Caco-2 (cell line): ENCODE measurements around the gene ZNF678. TPM values are rescaled to one million over a fixed set of nuclear protein-coding genes. Genes with fewer than 3 reads are reported as not detected.
"Not testable (repeated sequence)": the region's sequence is repeated elsewhere in the genome, so short reads cannot be mapped to it uniquely, and the experiment has no call there.

Experiments
- BruUV-seq: library from RNA; stranded (reverse); fragments of 400-500 nt; replicated peaks from 2 replicates; lab custom pipeline; 2021; lab: Mats Ljungman, UMichigan
- CTCF ChIA-PET: fragments of 300-600 bp; sonication (Branson Sonifier 250); formaldehyde crosslinking; loops from one replicate; lab custom pipeline; 2022; ENCODE audit warnings: antibody characterized with exemption; lab: Charles Lee
- POLR2A ChIA-PET: fragments of 300-600 bp; sonication (Branson Sonifier 250); formaldehyde crosslinking; loops from one replicate; lab custom pipeline; 2022; ENCODE audit warnings: antibody characterized with exemption; lab: Charles Lee
- DNase-seq, 2 experiments: peaks; one replicate each; pipeline versions ENCODE4 v3.0.0 to v3.0.0-alpha.2; 2020 to 2022
- H3K27me3 ChIP-seq: replicated peaks from 2 replicates; pipeline ENCODE4 v1.6.0; 2011; ENCODE audit warnings: low read length; ENCODE audit not compliant: control insufficient read depth, insufficient read depth
- H3K36me3 ChIP-seq: 2 replicates; pipeline ENCODE4 v1.5.1; 2011; ENCODE audit warnings: low read length; ENCODE audit not compliant: control insufficient read depth, insufficient read depth
- H3K4me1 ChIP-seq: fragments of 250-450 bp; sonication (Bioruptor Pico); 2 replicates; pipeline ENCODE4 v1.5.1; 2020; ENCODE audit warnings: mild to moderate bottlenecking
- H3K4me3 ChIP-seq: 2 replicates; pipeline ENCODE4 v1.5.1; 2011; ENCODE audit warnings: low read depth, mild to moderate bottlenecking, control low read depth, low read length
- H3K9me3 ChIP-seq: fragments of 250-450 bp; sonication (Bioruptor Pico); 2 replicates; pipeline ENCODE4 v1.5.1; 2020; ENCODE audit warnings: mild to moderate bottlenecking, moderate library complexity
- H3K27ac Mint-ChIP-seq: one replicate; pipeline ENCODE4 v1.8.0; 2022; ENCODE audit warnings: mixed read lengths; ENCODE audit not compliant: unreplicated experiment
- H3K27me3 Mint-ChIP-seq: one replicate; pipeline ENCODE4 v1.8.0; 2022; ENCODE audit warnings: mixed read lengths; ENCODE audit not compliant: insufficient read depth, unreplicated experiment
- H3K36me3 Mint-ChIP-seq: one replicate; pipeline ENCODE4 v1.8.0; 2022; ENCODE audit warnings: mild to moderate bottlenecking, mixed read lengths; ENCODE audit not compliant: insufficient read depth, unreplicated experiment
- H3K4me1 Mint-ChIP-seq: one replicate; pipeline ENCODE4 v1.8.0; 2022; ENCODE audit warnings: low read depth, mixed read lengths; ENCODE audit not compliant: unreplicated experiment
- H3K4me3 Mint-ChIP-seq: one replicate; pipeline ENCODE4 v1.8.0; 2022; ENCODE audit warnings: mild to moderate bottlenecking, moderate library complexity, mixed read lengths; ENCODE audit not compliant: unreplicated experiment
- H3K9me3 Mint-ChIP-seq: one replicate; pipeline ENCODE4 v1.8.0; 2022; ENCODE audit warnings: mixed read lengths; ENCODE audit not compliant: unreplicated experiment
- intact Hi-C: fragments of 100-400 bp; cut with micrococcal nuclease; formaldehyde crosslinking; loops from one replicate; pipeline ENCODE4 v1.10.0; 2022; ENCODE audit not compliant: unreplicated experiment
- total RNA-seq: library from RNA; stranded (reverse); gene quantifications from 2 replicates; pipeline ENCODE4 v1.2.3, GENCODE V29; 2022
- TF ChIP-seq, protein P1 (sequence below), 2 experiments: fragments of 200-600 bp in 1 of 2; IDR thresholded peaks; 1 replicate in 1 of 2; 2 replicates in 1 of 2; pipeline versions ENCODE4 v1.5.1 to v1.8.0; 2011 to 2022; ENCODE audit warnings: antibody characterized with exemption in 1 of 2, control low read depth in 1 of 2, inconsistent platforms in 1 of 2, low read depth in 1 of 2, low read length in 1 of 2, mild to moderate bottlenecking in 1 of 2, moderate library complexity in 1 of 2; ENCODE audit not compliant: insufficient read depth in 1 of 2, severe bottlenecking in 1 of 2, unreplicated experiment in 1 of 2

Gene ZNF678
- total RNA-seq, 1 experiment from 2014 or later = 10.7 TPM

DNA sequence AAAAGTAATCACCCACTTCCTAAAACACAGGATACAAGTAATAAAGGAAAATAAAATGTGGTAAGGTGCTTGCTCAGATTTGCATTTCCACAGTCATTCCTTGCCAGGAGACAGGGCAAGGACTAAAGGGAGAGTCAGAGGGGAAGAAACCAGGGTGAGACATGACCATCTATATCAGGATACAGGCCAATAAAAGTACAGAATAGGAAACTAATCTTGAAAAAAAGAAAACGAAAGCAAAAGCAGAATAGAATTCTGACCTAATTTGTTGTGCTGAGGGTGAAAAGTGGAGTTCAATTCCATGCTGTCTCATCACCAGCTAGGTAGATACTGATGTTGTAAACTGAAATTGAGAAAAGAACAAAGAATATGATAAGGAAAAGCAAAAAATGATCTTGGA lies 144.5 kb downstream of the ZNF678 start:
- intact Hi-C loops = no loop called here
- DNase-seq = no peak
- Mint-ChIP-seq H3K36me3 (no peaks in the 10 kb centered on the region), H3K27me3 (no peaks in the 10 kb centered on the region), H3K27ac (no peak overlapping the region), H3K9me3 (peaks cover 37% of the 10 kb centered on the region), H3K4me3 (no peak overlapping the region), H3K4me1 (no peaks in the 10 kb centered on the region)
- no TSS peak for BruUV-seq
- TF ChIP-seq, protein P1, sequence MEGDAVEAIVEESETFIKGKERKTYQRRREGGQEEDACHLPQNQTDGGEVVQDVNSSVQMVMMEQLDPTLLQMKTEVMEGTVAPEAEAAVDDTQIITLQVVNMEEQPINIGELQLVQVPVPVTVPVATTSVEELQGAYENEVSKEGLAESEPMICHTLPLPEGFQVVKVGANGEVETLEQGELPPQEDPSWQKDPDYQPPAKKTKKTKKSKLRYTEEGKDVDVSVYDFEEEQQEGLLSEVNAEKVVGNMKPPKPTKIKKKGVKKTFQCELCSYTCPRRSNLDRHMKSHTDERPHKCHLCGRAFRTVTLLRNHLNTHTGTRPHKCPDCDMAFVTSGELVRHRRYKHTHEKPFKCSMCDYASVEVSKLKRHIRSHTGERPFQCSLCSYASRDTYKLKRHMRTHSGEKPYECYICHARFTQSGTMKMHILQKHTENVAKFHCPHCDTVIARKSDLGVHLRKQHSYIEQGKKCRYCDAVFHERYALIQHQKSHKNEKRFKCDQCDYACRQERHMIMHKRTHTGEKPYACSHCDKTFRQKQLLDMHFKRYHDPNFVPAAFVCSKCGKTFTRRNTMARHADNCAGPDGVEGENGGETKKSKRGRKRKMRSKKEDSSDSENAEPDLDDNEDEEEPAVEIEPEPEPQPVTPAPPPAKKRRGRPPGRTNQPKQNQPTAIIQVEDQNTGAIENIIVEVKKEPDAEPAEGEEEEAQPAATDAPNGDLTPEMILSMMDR (IDR thresholded peaks at IDR 0.05; ENCODE audit: insufficient read depth in 1 of 2, low read depth in 1 of 2, low read length in 1 of 2, severe bottlenecking in 1 of 2, unreplicated experiment in 1 of 2) = no peak
- 0 out of 2 replicates have a peak, but pooled peaks cover 3% of the 10 kb centered on the region for H3K9me3 ChIP-seq
- H3K36me3 ChIP-seq = no peaks in the 10 kb centered on the region
- POLR2A ChIA-PET = no interaction called here
- H3K4me3 ChIP-seq = no peak overlapping the region
- H3K4me1 ChIP-seq = no peaks in the 10 kb centered on the region
- no peaks in the 10 kb centered on the region for H3K27me3 ChIP-seq
- CTCF ChIA-PET = no interaction called here

GRCh38 chr1:227709451-227709850 lies 146.1 kb downstream of the ZNF678 start:
- TF ChIP-seq, protein P1 (IDR thresholded peaks at IDR 0.05; ENCODE audit: insufficient read depth in 1 of 2, low read depth in 1 of 2, low read length in 1 of 2, severe bottlenecking in 1 of 2, unreplicated experiment in 1 of 2) = no peak
- H3K27me3 Mint-ChIP-seq = no peaks in the 10 kb centered on the region
- H3K9me3 Mint-ChIP-seq = peaks cover 33% of the 10 kb centered on the region
- no TSS peak for BruUV-seq
- Histone ChIP-seq H3K9me3 (0 out of 2 replicates have a peak, but pooled peaks cover 3% of the 10 kb centered on the region), H3K4me3 (no peak overlapping the region), H3K27me3 (no peaks in the 10 kb centered on the region), H3K36me3 (no peaks in the 10 kb centered on the region), H3K4me1 (no peaks in the 10 kb centered on the region)
- no peak overlapping the region for H3K27ac Mint-ChIP-seq
- ChIA-PET POLR2A (no interaction called here), CTCF (no interaction called here)
- H3K36me3 Mint-ChIP-seq = no peaks in the 10 kb centered on the region
- DNase-seq = no peak
- no peak overlapping the region for H3K4me3 Mint-ChIP-seq
- H3K4me1 Mint-ChIP-seq = no peaks in the 10 kb centered on the region
- intact Hi-C loops = no loop called here

DNA sequence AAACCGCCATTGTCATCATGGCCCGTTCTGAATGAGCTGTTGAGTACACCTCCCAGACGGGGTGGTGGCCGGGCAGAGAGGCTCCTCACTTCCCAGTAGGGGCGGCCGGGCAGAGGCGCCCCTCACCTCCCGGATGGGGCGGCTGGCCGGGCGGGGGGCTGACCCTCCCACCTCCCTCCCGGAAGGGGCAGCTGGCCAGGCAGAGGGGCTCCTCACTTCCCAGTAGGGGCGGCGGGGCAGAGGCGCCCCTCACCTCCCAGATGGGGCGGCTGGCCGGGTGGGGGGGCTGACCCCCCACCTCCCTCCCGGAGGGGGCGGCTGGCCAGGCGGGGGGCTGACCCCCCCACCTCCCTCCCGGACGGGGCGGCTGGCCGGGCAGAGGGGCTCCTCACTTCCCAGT lies 147.1 kb downstream of the ZNF678 start:
- CTCF ChIA-PET, H3K27me3 ChIP-seq, H3K9me3 ChIP-seq, H3K27me3 Mint-ChIP-seq, H3K4me1 ChIP-seq, H3K36me3 Mint-ChIP-seq, H3K4me3 Mint-ChIP-seq, H3K27ac Mint-ChIP-seq, intact Hi-C loops, DNase-seq, BruUV-seq, H3K4me1 Mint-ChIP-seq, POLR2A ChIA-PET, H3K4me3 ChIP-seq, H3K36me3 ChIP-seq: not testable (repeated sequence)
- peaks cover 39% of the 10 kb centered on the region for H3K9me3 Mint-ChIP-seq

- Histone ChIP-seq H3K36me3 (no peaks in the 10 kb centered on the region), H3K27me3 (no peaks in the 10 kb centered on the region), H3K9me3 (0 out of 2 replicates have a peak, but pooled peaks cover 3% of the 10 kb centered on the region), H3K4me3 (no peak overlapping the region), H3K4me1 (no peaks in the 10 kb centered on the region)
- CTCF ChIA-PET = no interaction called here
- POLR2A ChIA-PET = no interaction called here
- intact Hi-C loops = no loop called here
- no peaks in the 10 kb centered on the region for H3K36me3 Mint-ChIP-seq
- no TSS peak for BruUV-seq
- H3K27me3 Mint-ChIP-seq = no peaks in the 10 kb centered on the region
- peaks cover 48% of the 10 kb centered on the region for H3K9me3 Mint-ChIP-seq
- DNase-seq = no peak
- H3K4me3 Mint-ChIP-seq = no peak overlapping the region
- TF ChIP-seq, protein P1 (IDR thresholded peaks at IDR 0.05; ENCODE audit: insufficient read depth in 1 of 2, low read depth in 1 of 2, low read length in 1 of 2, severe bottlenecking in 1 of 2, unreplicated experiment in 1 of 2) = no peak
- H3K4me1 Mint-ChIP-seq = no peaks in the 10 kb centered on the region
- no peak overlapping the region for H3K27ac Mint-ChIP-seq
Observed at GRCh38 chr1:227712648-227713047, 149.3 kb downstream of the ZNF678 start.
